GM12878 (cell line): ENCODE data around the gene PRIM1. TPM values are rescaled to one million over a fixed set of nuclear protein-coding genes. Genes with fewer than 3 reads are reported as not detected.

ENCODE experiments used
- ATAC-seq: fragments of 200-7000 bp; cut with Tn5 transposase; 3 replicates; pipeline ENCODE4 v1.9.1; 2020; ENCODE audit warnings: mild to moderate bottlenecking, moderate library complexity
- BruUV-seq: library from RNA; stranded (reverse); fragments of 400-500 nt; replicated peaks from 2 replicates; lab custom pipeline; 2021; lab: Mats Ljungman, UMichigan
- CTCF ChIA-PET: fragments of 300-600 bp; sonication (Branson Sonifier 250); formaldehyde crosslinking; extraction: SDS; loops from one replicate; lab custom pipeline; 2021; ENCODE audit warnings: inconsistent platforms; lab: Yijun Ruan, JAX
- POLR2A ChIA-PET: fragments of 350-600 bp; formaldehyde crosslinking; extraction: SDS; loops from one replicate; lab custom pipeline; 2021; ENCODE audit warnings: inconsistent platforms; lab: Charles Lee
- RAD21 ChIA-PET: fragments of 300-600 bp; sonication (Branson Sonifier 250); formaldehyde crosslinking; loops from one replicate; lab custom pipeline; 2023; ENCODE audit warnings: antibody characterized with exemption; ENCODE audit not compliant: unreplicated experiment; lab: Charles Lee
- SMC1A ChIA-PET: fragments of 300-600 bp; sonication (Branson Sonifier 250); formaldehyde crosslinking; loops from one replicate; lab custom pipeline; 2023; ENCODE audit not compliant: unreplicated experiment, uncharacterized antibody; lab: Charles Lee
- DNase-seq: peaks from one replicate; pipeline ENCODE4 v3.0.0-alpha.2; 2011; ENCODE audit warnings: low read depth, low spot score
- FAIRE-seq: peaks from 3 replicates; lab custom pipeline; 2011; peaks lifted over from hg19 to GRCh38; lab: Jason Lieb, UNC
- H2AFZ ChIP-seq: 2 replicates; pipeline ENCODE4 v1.6.0; 2011; ENCODE audit warnings: low read depth, low read length, control low read depth; ENCODE audit not compliant: control insufficient read depth
- H3K27ac ChIP-seq: 2 replicates; pipeline ENCODE4 v1.5.1; 2011; ENCODE audit warnings: control low read depth; ENCODE audit not compliant: control insufficient read depth, insufficient read depth
- H3K27me3 ChIP-seq, 2 experiments: replicated peaks in 1 of 2; 2 replicates each; pipeline versions ENCODE4 v1.6.0 to v1.6.1; 2011; ENCODE audit warnings: low read length in 1 of 2; ENCODE audit not compliant: control insufficient read depth in 2 of 2, insufficient read depth in 2 of 2
- H3K36me3 ChIP-seq, 2 experiments: 2 replicates each; pipeline ENCODE4 v1.5.1; 2011; ENCODE audit warnings: low read length in 1 of 2; ENCODE audit not compliant: control insufficient read depth in 2 of 2, insufficient read depth in 2 of 2
- H3K4me1 ChIP-seq: 2 replicates; pipeline ENCODE4 v1.6.1; 2011; ENCODE audit warnings: mild to moderate bottlenecking, low read length, moderate library complexity, mixed read lengths; ENCODE audit not compliant: control insufficient read depth, insufficient read depth
- H3K4me2 ChIP-seq: 2 replicates; pipeline ENCODE4 v1.6.0; 2011; ENCODE audit warnings: control low read depth; ENCODE audit not compliant: control insufficient read depth, insufficient read depth
- H3K4me3 ChIP-seq: fragments of 200-600 bp; sonication (generic); 2 replicates; pipeline ENCODE4 v1.5.1; 2016
- H3K79me2 ChIP-seq: 2 replicates; pipeline ENCODE4 v1.6.0; 2011; ENCODE audit warnings: low read length; ENCODE audit not compliant: control insufficient read depth, insufficient read depth
- H3K9ac ChIP-seq: 2 replicates; pipeline ENCODE4 v1.8.0; 2011; ENCODE audit warnings: low read length, control low read depth, mixed read lengths; ENCODE audit not compliant: control insufficient read depth, insufficient read depth
- H3K9me3 ChIP-seq: replicated peaks from 3 replicates; pipeline ENCODE4 v1.5.1; 2011; ENCODE audit warnings: mild to moderate bottlenecking, low read length; ENCODE audit not compliant: control insufficient read depth, insufficient read depth
- H4K20me1 ChIP-seq: 2 replicates; pipeline ENCODE4 v1.6.0; 2011; ENCODE audit not compliant: control insufficient read depth, insufficient read depth
- CBFB ChIP-seq: IDR thresholded peaks from 2 replicates; pipeline ENCODE4 v1.6.1; 2016; ENCODE audit warnings: antibody characterized with exemption, low read depth
- GABPA ChIP-seq: IDR thresholded peaks from 2 replicates; pipeline ENCODE4 v1.6.1; 2014; ENCODE audit warnings: antibody characterized with exemption, low read depth, mild to moderate bottlenecking, inconsistent platforms
- MYC ChIP-seq: IDR thresholded peaks from 2 replicates; pipeline ENCODE4 v1.6.1; 2011; ENCODE audit warnings: mild to moderate bottlenecking, low read length, moderate library complexity, inconsistent platforms; ENCODE audit not compliant: insufficient read depth, insufficient replicate concordance, insufficient read length, severe bottlenecking
- SMAD1 ChIP-seq: fragments of 450-650 bp; IDR thresholded peaks from 2 replicates; pipeline ENCODE4 v1.6.1; 2018; ENCODE audit warnings: mild to moderate bottlenecking, low read depth; ENCODE audit not compliant: partially characterized antibody
- STAT3 ChIP-seq: IDR thresholded peaks from 2 replicates; pipeline ENCODE4 v1.6.1; 2011; ENCODE audit warnings: low read depth, low read length, improper control_type of control experiment
- TBL1XR1 ChIP-seq: IDR thresholded peaks from 2 replicates; pipeline ENCODE4 v1.6.1; 2012; ENCODE audit warnings: low read depth, low read length, improper control_type of control experiment
- ZBED1 ChIP-seq: IDR thresholded peaks from 2 replicates; pipeline ENCODE4 v1.6.1; 2016; ENCODE audit warnings: borderline replicate concordance
- ZNF384 ChIP-seq: IDR thresholded peaks from 2 replicates; pipeline ENCODE4 v1.6.1; 2012; ENCODE audit warnings: low read depth, mild to moderate bottlenecking, low read length, improper control_type of control experiment, borderline replicate concordance
- WGBS: methylation state at CpG from one replicate; pipeline ENCODE4 v1.1.6; 2016; ENCODE audit warnings: low lambda C conversion rate; ENCODE audit not compliant: insufficient replicate concordance, insufficient coverage; ENCODE audit errors: missing lambda C conversion rate; 5-methylcytosine and 5-hydroxymethylcytosine counted together
- in situ Hi-C: fragments of 300-500 bp; cut with MboI; formaldehyde crosslinking; loops from 9 replicates; pipeline ENCODE4 v1.14.3; 2018; ENCODE audit warnings: mixed read lengths
- intact Hi-C: fragments of 100-400 bp; cut with micrococcal nuclease; formaldehyde crosslinking; loops from one replicate; pipeline ENCODE4 v1.14.2; 2022; ENCODE audit not compliant: unreplicated experiment
- polyA plus RNA-seq, 11 experiments: library from polyadenylated mRNA; depleted of rRNA in 4 of 11; unstranded in 6 of 11; stranded (reverse) in 5 of 11; fragments of >200 nt; fragmentation: Nextera tagmentation in 4 of 11; fragmentation: Illumina TruSeq in 1 of 11; extraction: Ambion mirVana in 4 of 11; extraction: Trizol in 1 of 11; gene quantifications; 1 replicate in 1 of 11; 2 replicates in 10 of 11; pipeline versions ENCODE4 v1.2.1 to v1.2.3, GENCODE V29; 2011 to 2016; ENCODE audit warnings: inconsistent platforms in 2 of 11, missing spikeins in 2 of 11, low read depth in 1 of 11
- total RNA-seq, 4 experiments: library from RNA; depleted of rRNA in 3 of 4; stranded (reverse); fragments of >200 nt in 3 of 4; fragmentation: Illumina TruSeq in 1 of 4; extraction: Trizol in 1 of 4; gene quantifications; 2 replicates each; pipeline versions ENCODE4 v1.2.1 to v1.2.3, GENCODE V29; 2013 to 2021
- TF ChIP-seq, protein P1 (sequence below): IDR thresholded peaks from 2 replicates; pipeline ENCODE4 v1.6.1; 2011; ENCODE audit warnings: low read depth, mild to moderate bottlenecking, low read length, moderate library complexity, borderline replicate concordance; ENCODE audit errors: extremely low read depth
- TF ChIP-seq, protein P2 (sequence below): IDR thresholded peaks from 2 replicates; pipeline ENCODE4 v1.6.1; 2012; ENCODE audit warnings: low read depth, low read length, improper control_type of control experiment

The PRIM1 gene
- total and polyA plus RNA-seq, 10 of the 15 experiments (the other 5 are each of a cell fraction or from before 2014, with no cell fraction given): 27.1 to 70.6 (median 55.7) TPM

DNA sequence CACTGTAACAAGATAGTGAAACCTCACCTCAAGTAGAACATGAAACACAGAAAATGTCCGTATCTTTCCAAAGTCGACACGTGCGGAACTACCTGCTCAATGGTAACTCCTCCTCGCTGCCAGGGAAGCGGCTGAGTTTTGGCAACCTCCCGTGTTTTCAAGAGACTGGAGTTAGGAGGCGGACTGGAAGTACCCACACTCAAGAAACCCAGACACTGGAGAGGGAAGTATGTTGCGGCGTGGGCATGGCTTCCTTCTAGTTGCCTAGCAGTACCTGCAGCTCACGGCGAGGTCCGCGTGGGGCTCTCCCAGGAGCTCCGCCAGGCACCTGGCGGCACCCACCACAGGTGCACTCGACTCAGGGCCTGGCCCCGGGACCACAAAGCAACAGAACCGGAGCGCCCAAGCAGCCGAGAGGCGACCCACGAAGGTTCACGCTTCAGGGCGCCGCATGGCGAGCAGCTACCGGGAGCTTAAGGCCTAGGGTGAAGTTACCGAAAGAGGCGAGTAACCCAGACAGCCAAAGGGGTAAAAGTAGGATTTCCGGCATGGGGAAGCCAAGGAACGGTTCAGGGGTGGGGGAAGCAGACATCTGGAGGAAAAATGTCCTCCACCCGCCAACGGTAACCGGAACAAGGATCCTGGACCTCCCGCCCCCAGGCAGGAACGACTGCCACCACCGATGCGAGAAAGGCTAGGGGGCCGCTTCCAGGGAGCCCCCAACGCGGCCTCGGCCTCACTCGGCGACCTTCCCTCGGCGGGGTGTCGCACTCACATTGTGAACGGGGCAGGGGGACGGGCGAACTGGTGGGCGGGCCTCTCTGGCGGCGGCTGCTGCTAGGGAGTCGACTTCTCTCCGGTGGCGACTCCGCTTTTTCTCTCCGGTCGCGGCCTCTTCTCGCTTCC lies 64.6 kb downstream of the PRIM1 start (continued):
- TF ChIP-seq MYC: no peak
- TF ChIP-seq, protein P1, sequence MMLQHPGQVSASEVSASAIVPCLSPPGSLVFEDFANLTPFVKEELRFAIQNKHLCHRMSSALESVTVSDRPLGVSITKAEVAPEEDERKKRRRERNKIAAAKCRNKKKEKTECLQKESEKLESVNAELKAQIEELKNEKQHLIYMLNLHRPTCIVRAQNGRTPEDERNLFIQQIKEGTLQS: no peak
- TF ChIP-seq, protein P2, sequence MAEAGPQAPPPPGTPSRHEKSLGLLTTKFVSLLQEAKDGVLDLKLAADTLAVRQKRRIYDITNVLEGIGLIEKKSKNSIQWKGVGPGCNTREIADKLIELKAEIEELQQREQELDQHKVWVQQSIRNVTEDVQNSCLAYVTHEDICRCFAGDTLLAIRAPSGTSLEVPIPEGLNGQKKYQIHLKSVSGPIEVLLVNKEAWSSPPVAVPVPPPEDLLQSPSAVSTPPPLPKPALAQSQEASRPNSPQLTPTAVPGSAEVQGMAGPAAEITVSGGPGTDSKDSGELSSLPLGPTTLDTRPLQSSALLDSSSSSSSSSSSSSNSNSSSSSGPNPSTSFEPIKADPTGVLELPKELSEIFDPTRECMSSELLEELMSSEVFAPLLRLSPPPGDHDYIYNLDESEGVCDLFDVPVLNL: no peak
- TF ChIP-seq SMAD1: peak; percentile 48
- TF ChIP-seq CBFB: peak; percentile 13; the same call in 1 of the 2 replicates
- no peak for TF ChIP-seq STAT3

DNA sequence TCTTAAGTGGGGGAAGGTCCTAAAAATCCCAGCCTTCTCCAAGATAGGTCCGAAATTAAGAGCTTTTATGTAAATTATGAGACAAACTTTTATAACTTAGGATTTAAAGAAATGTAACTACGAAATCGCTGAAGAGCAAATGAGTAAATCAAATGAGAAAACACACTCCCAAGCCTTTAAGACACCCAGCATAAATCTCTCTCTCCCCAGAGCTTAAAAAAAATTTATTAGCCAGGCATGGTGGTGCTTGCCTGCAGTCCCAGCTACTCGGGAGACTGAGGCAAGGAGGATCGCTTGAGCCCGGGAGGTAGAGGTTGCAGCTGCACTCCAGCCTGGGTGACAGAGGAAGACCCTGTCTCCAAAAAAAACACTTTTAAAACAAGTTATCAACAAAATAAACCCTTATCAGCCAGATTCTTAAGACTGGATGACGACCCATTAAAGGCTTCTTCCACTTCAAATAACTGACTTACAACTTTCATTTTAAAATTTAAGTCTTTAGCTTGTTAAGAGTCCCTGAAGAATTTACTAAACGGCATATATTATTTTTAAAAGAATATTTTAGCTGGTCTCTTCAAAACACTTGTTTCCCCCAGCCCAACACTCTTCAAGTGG lies 67.3 kb downstream of the PRIM1 start:
- CTCF ChIA-PET: interaction anchor here (0.5 to 6.1 kb wide), 14 partner anchors 12 to 314 kb away, joined by 3 to 58 read pairs (median 4); partner anchors contain the start of gene ATP5F1B
- no peak for TF ChIP-seq GABPA
- 0 out of 2 replicates have a peak, but pooled peaks have one; percentile 5 for TF ChIP-seq TBL1XR1
- TF ChIP-seq ZBED1: no peak
- peak; percentile 42; the same call in 1 of the 2 replicates for TF ChIP-seq ZNF384
- no peaks in the 10 kb centered on the region for H3K9me3 ChIP-seq
- H3K27me3 ChIP-seq: no peaks in the 10 kb centered on the region
- BruUV-seq: TSS peak; percentile 33
- intact Hi-C loops: loop anchor here (2.0 to 5.0 kb wide), 4 partner anchors 56 to 568 kb away; partner anchors contain the start of genes NAB2, RPL41 and ZC3H10
- no peak for FAIRE-seq
- in situ Hi-C loops: no loop called here
- peak overlapping the region; percentile 43 for H3K9ac ChIP-seq
- POLR2A ChIA-PET: interaction anchor here (0.6 to 8.8 kb wide), 20 partner anchors 10 to 427 kb away, joined by 3 to 155 read pairs (median 5); partner anchors contain the start of genes ATP5F1B, BAZ2A, NACA and STAT6
- SMC1A ChIA-PET: interaction anchor here (0.7 to 3.4 kb wide), 14 partner anchors 11 to 426 kb away, joined by 3 to 28 read pairs (median 6); partner anchors contain the start of genes ATP5F1B, NACA and STAT6
- H3K4me3 ChIP-seq: peak overlapping the region; percentile 90
- no peak overlapping the region for H2AFZ ChIP-seq
- H4K20me1 ChIP-seq: peaks cover 7% of the 10 kb centered on the region
- peaks cover 18% of the 10 kb centered on the region for H3K4me1 ChIP-seq
- peak overlapping the region; percentile 63 for H3K4me2 ChIP-seq
- no peak for DNase-seq
- RAD21 ChIA-PET: interaction anchor here (0.9 to 9.0 kb wide), 10 partner anchors 9 to 72 kb away, joined by 3 to 176 read pairs (median 4); partner anchors contain the start of genes ATP5F1B, BAZ2A and NACA
- H3K27ac ChIP-seq: peak overlapping the region; percentile 85
- ATAC-seq: no peak
- WGBS: 1% methylated on average over 8 of the region's 8 CpGs
- H3K79me2 ChIP-seq: peaks cover 86% of the 10 kb centered on the region
- peaks cover 3 to 15% of the 10 kb centered on the region in 2 experiments for H3K36me3 ChIP-seq
